K562 (cell line): ENCODE results near the gene TBL1XR1. TPM values are rescaled to one million over a fixed set of nuclear protein-coding genes. Genes with fewer than 3 reads are reported as not detected.

ENCODE experiments used
- ATAC-seq: fragments of 200-7000 bp; cut with Tn5 transposase; 3 replicates; pipeline ENCODE4 v1.9.1; 2020; ENCODE audit warnings: moderate library complexity
- BruUV-seq: library from RNA; stranded (reverse); fragments of 400-500 nt; replicated peaks from 2 replicates; lab custom pipeline; 2021; lab: Mats Ljungman, UMichigan
- CTCF ChIA-PET: fragments of 300-600 bp; formaldehyde crosslinking; extraction: SDS; loops from one replicate; lab custom pipeline; 2021; ENCODE audit warnings: low intra/inter-chr PET ratio; lab: Yijun Ruan, JAX
- POLR2A ChIA-PET: fragments of 300-600, 350-650 bp; sonication (Branson Sonifier 250); formaldehyde crosslinking; extraction: SDS; loops from one replicate; lab custom pipeline; 2021; ENCODE audit warnings: antibody characterized with exemption, inconsistent platforms; lab: Yijun Ruan, JAX
- DNase-seq, 4 experiments: peaks; one replicate each; pipeline versions ENCODE4 v3.0.0 to v3.0.0-alpha.2; 2011 to 2018; ENCODE audit warnings: low spot score in 3 of 4, mixed read lengths in 3 of 4; ENCODE audit errors: extremely low read depth in 1 of 4
- FAIRE-seq: peaks from 2 replicates; lab custom pipeline; 2011; peaks lifted over from hg19 to GRCh38; lab: Jason Lieb, UNC
- H2AFZ ChIP-seq: 2 replicates; pipeline ENCODE4 v1.6.0; 2011; ENCODE audit warnings: low read depth, low read length, control low read depth, inconsistent platforms
- H3K27ac ChIP-seq: fragments of 200-600 bp; 3 replicates; pipeline ENCODE4 v1.8.0; 2011; ENCODE audit warnings: low read depth, mild to moderate bottlenecking, control low read depth, inconsistent platforms, low read length, moderate library complexity, mixed read lengths; ENCODE audit errors: extremely low read depth
- H3K27me3 ChIP-seq, 2 experiments: fragments of 300-600 bp in 1 of 2; 2 replicates in 1 of 2; 3 replicates in 1 of 2; pipeline versions ENCODE4 v1.6.0 to v1.8.0; 2011; ENCODE audit warnings: inconsistent platforms in 2 of 2, low read length in 2 of 2, mild to moderate bottlenecking in 1 of 2, mixed read lengths in 1 of 2, moderate library complexity in 1 of 2; ENCODE audit not compliant: control insufficient read depth in 2 of 2, insufficient read depth in 2 of 2
- H3K36me3 ChIP-seq: fragments of 300-600 bp; 3 replicates; pipeline ENCODE4 v1.8.0; 2011; ENCODE audit warnings: mild to moderate bottlenecking, low read length, inconsistent platforms; ENCODE audit not compliant: control insufficient read depth, insufficient read depth
- H3K4me1 ChIP-seq, 2 experiments: fragments of 200-600 bp in 1 of 2; replicated peaks in 1 of 2; 2 replicates in 1 of 2; 3 replicates in 1 of 2; pipeline versions ENCODE4 v1.5.1 to v1.8.0; 2011; ENCODE audit warnings: inconsistent platforms in 2 of 2, low read length in 2 of 2, mild to moderate bottlenecking in 1 of 2, mixed read lengths in 1 of 2, moderate library complexity in 1 of 2; ENCODE audit not compliant: control insufficient read depth in 2 of 2, insufficient read depth in 2 of 2
- H3K4me2 ChIP-seq: 2 replicates; pipeline ENCODE4 v1.6.1; 2011; ENCODE audit warnings: low read length, control low read depth, inconsistent platforms, mixed read lengths; ENCODE audit not compliant: insufficient read depth
- H3K4me3 ChIP-seq: fragments of 200-600 bp; sonication (generic), shearing (Covaris generic); 2 replicates; pipeline ENCODE4 v1.5.1; 2016; ENCODE audit warnings: control low read depth, inconsistent platforms
- H3K79me2 ChIP-seq: fragments of 200-600 bp; 3 replicates; pipeline ENCODE4 v1.8.0; 2011; ENCODE audit warnings: low read length, inconsistent platforms; ENCODE audit not compliant: control insufficient read depth, insufficient read depth
- H3K9ac ChIP-seq, 2 experiments: 2 replicates each; pipeline versions ENCODE4 v1.6.0 to v1.6.1; 2011; ENCODE audit warnings: low read depth in 2 of 2, low read length in 2 of 2, control low read depth in 1 of 2, inconsistent platforms in 1 of 2, mild to moderate bottlenecking in 1 of 2, mixed read lengths in 1 of 2; ENCODE audit not compliant: insufficient read depth in 1 of 2
- H3K9me1 ChIP-seq: one replicate; pipeline ENCODE4 v1.6.0; 2011; ENCODE audit warnings: inconsistent platforms, mild to moderate bottlenecking, low read length, moderate library complexity; ENCODE audit not compliant: control insufficient read depth, insufficient read depth
- H3K9me3 ChIP-seq: replicated peaks from 2 replicates; pipeline ENCODE4 v1.5.1; 2011; ENCODE audit warnings: low read depth, low read length, inconsistent platforms; ENCODE audit not compliant: control insufficient read depth, insufficient read depth
- H4K20me1 ChIP-seq: replicated peaks from 2 replicates; pipeline ENCODE4 v1.6.1; 2011; ENCODE audit warnings: low read length, inconsistent platforms, mixed read lengths; ENCODE audit not compliant: control insufficient read depth, insufficient read depth
- BRF1 ChIP-seq: IDR thresholded peaks from 3 replicates; pipeline ENCODE4 v1.6.1; 2011; ENCODE audit warnings: borderline replicate concordance, mild to moderate bottlenecking; ENCODE audit not compliant: insufficient read length; ENCODE audit errors: extremely low read depth
- CHD1 ChIP-seq: fragments of 200-600 bp; sonication (generic); IDR thresholded peaks from one replicate; pipeline ENCODE4 v1.6.1; 2012; ENCODE audit warnings: mild to moderate bottlenecking, moderate library complexity, low read length, inconsistent platforms
- FOXJ2 ChIP-seq: fragments of 200-800 bp; sonication (Bioruptor generic); IDR thresholded peaks from 2 replicates; pipeline ENCODE4 v1.6.1; 2016; ENCODE audit warnings: missing genetic modification characterization, missing compliant biosample characterization
- ILK ChIP-seq: fragments of 450-650 bp; IDR thresholded peaks from 2 replicates; pipeline ENCODE4 v1.6.1; 2016; ENCODE audit warnings: missing genetic modification characterization, low read depth, mild to moderate bottlenecking, missing compliant biosample characterization, moderate library complexity, borderline replicate concordance
- MCM5 ChIP-seq: fragments of 450-650 bp; IDR thresholded peaks from 2 replicates; pipeline ENCODE4 v1.6.1; 2016; ENCODE audit warnings: low read depth
- MTA1 ChIP-seq: fragments of 450-650 bp; IDR thresholded peaks from 2 replicates; pipeline ENCODE4 v1.6.1; 2017; ENCODE audit warnings: borderline replicate concordance
- MTA2 ChIP-seq: fragments of 450-650 bp; IDR thresholded peaks from 2 replicates; pipeline ENCODE4 v1.6.1; 2016; ENCODE audit warnings: low read depth
- NUFIP1 ChIP-seq: fragments of 450-650 bp; IDR thresholded peaks from 2 replicates; pipeline ENCODE4 v1.6.1; 2018; ENCODE audit not compliant: partially characterized antibody
- POLR3A ChIP-seq: IDR thresholded peaks from 2 replicates; pipeline ENCODE4 v1.6.1; 2011; ENCODE audit warnings: borderline replicate concordance, mild to moderate bottlenecking, moderate library complexity; ENCODE audit not compliant: insufficient read length, insufficient read depth; ENCODE audit errors: extremely low read depth
- RBM17 ChIP-seq: fragments of 200-400 bp; formaldehyde crosslinking; IDR thresholded peaks from 2 replicates; pipeline ENCODE4 v1.6.1; 2017; ENCODE audit warnings: low read depth, mild to moderate bottlenecking, low read length, borderline replicate concordance
- SIN3B ChIP-seq: fragments of 450-650 bp; IDR thresholded peaks from 2 replicates; pipeline ENCODE4 v1.6.1; 2017; ENCODE audit warnings: low read depth, mild to moderate bottlenecking, moderate library complexity
- SMARCE1 ChIP-seq: fragments of 450-650 bp; IDR thresholded peaks from 2 replicates; pipeline ENCODE4 v1.7.1; 2016; ENCODE audit warnings: mild to moderate bottlenecking
- ZNF263 ChIP-seq: sonication (generic); formaldehyde crosslinking; IDR thresholded peaks from 2 replicates; pipeline ENCODE4 v1.8.0; 2022; ENCODE audit warnings: mild to moderate bottlenecking, missing genetic modification reagents, borderline replicate concordance
- ZNF668 ChIP-seq: fragments of 250-450 bp; sonication (Bioruptor Pico); IDR thresholded peaks from 2 replicates; pipeline ENCODE4 v1.8.0; 2022; ENCODE audit warnings: mild to moderate bottlenecking, inconsistent platforms
- WGBS: fragments of 100-300 bp; shearing (Covaris generic); methylation state at CpG from one replicate; pipeline ENCODE4 v1.1.6; 2016; ENCODE audit warnings: low coverage, mixed read lengths; ENCODE audit not compliant: insufficient coverage; ENCODE audit errors: missing lambda C conversion rate; 5-methylcytosine and 5-hydroxymethylcytosine counted together
- in situ Hi-C: fragments of 300-500 bp; cut with MboI; formaldehyde crosslinking; loops from 4 replicates; pipeline ENCODE4 v1.15.0; 2018; ENCODE audit warnings: inconsistent platforms, mixed read lengths
- intact Hi-C: fragments of 100-400 bp; cut with micrococcal nuclease; formaldehyde crosslinking; loops from 2 replicates; pipeline ENCODE4 v1.14.2; 2022
- polyA plus RNA-seq, 8 experiments: library from polyadenylated mRNA; depleted of rRNA in 4 of 8; stranded (reverse) in 5 of 8; unstranded in 3 of 8; fragments of >200 nt; fragmentation: Nextera tagmentation in 2 of 8; fragmentation: Illumina TruSeq in 1 of 8; extraction: Ambion mirVana in 2 of 8; extraction: Trizol in 1 of 8; gene quantifications; 2 replicates each; pipeline versions ENCODE4 v1.2.1 to v1.2.3, GENCODE V29; 2011 to 2014; ENCODE audit warnings: inconsistent platforms in 1 of 8, missing spikeins in 1 of 8
- total RNA-seq, 7 experiments: library from RNA; depleted of rRNA in 6 of 7; stranded (reverse); fragments of >200 nt in 6 of 7; fragmentation: Illumina TruSeq in 2 of 7; extraction: Trizol in 2 of 7; gene quantifications; 2 replicates each; pipeline versions ENCODE4 v1.2.1 to v1.2.3, GENCODE V29; 2011 to 2021; ENCODE audit warnings: low replicate concordance in 1 of 7
- TF ChIP-seq, protein P1 (sequence below): fragments of 250-450 bp; sonication (Bioruptor Pico); IDR thresholded peaks from 2 replicates; pipeline ENCODE4 v1.4.0; 2020; ENCODE audit warnings: borderline replicate concordance
- TF ChIP-seq, protein P2 (sequence below): fragments of 450-650 bp; IDR thresholded peaks from 2 replicates; pipeline ENCODE4 v1.6.1; 2016; ENCODE audit warnings: borderline replicate concordance

TBL1XR1 gene
- total and polyA plus RNA-seq, 9 of the 15 experiments (the other 6 are each of a cell fraction or from before 2014, with no cell fraction given): 19.6 to 171 (median 83.3) TPM

DNA sequence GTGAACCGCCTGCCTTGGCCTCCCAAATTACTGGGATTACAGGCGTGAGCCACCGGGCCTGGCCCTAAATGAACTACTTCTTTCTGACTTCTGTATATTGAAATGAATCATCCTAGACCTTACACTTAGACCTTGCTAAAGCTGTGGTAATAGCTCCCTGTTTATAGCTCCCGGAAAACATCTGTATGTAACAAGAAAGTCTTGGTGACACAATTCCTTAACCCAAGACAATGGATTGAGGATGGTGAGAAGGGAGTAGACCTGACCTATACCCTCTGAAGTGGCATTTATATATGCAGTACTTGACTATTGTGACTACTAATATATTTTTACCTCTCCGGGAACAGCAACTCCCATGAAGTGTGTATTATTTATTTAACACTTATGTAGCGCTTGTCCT lies 48.0 kb upstream of the TBL1XR1 start:
- H3K79me2 ChIP-seq: no peaks in the 10 kb centered on the region
- CTCF ChIA-PET: no interaction called here
- no peak for FAIRE-seq
- H3K4me3 ChIP-seq: no peak overlapping the region
- 0 out of 2 replicates have a peak overlapping the region, but pooled peaks have one; percentile 0 for H2AFZ ChIP-seq
- no peaks in the 10 kb centered on the region for H3K36me3 ChIP-seq
- no peaks in the 10 kb centered on the region; a peak in 1 of 5 replicates for H3K27me3 ChIP-seq
- H3K9ac ChIP-seq: no peak overlapping the region
- TF ChIP-seq CHD1: no peak
- TF ChIP-seq BRF1: no peak
- TF ChIP-seq ZNF668 (CRISPR knock-in tag): no peak
- TF ChIP-seq SMARCE1: no peak
- no peak for TF ChIP-seq ILK
- no peak for TF ChIP-seq ZNF263 (CRISPR knock-in tag)
- no peak for TF ChIP-seq POLR3A
- no peak for TF ChIP-seq FOXJ2
- TF ChIP-seq, protein P1, sequence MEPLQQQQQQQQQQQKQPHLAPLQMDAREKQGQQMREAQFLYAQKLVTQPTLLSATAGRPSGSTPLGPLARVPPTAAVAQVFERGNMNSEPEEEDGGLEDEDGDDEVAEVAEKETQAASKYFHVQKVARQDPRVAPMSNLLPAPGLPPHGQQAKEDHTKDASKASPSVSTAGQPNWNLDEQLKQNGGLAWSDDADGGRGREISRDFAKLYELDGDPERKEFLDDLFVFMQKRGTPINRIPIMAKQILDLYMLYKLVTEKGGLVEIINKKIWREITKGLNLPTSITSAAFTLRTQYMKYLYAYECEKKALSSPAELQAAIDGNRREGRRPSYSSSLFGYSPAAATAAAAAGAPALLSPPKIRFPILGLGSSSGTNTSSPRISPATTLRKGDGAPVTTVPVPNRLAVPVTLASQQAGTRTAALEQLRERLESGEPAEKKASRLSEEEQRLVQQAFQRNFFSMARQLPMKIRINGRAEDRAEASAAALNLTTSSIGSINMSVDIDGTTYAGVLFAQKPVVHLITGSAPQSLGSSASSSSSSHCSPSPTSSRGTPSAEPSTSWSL (CRISPR knock-in tag): no peak
- no peak for TF ChIP-seq RBM17
- no peak for TF ChIP-seq NUFIP1
- TF ChIP-seq MTA1: no peak
- no peak for TF ChIP-seq MTA2
- no peak for TF ChIP-seq SIN3B
- no peak for TF ChIP-seq MCM5
- TF ChIP-seq, protein P2, sequence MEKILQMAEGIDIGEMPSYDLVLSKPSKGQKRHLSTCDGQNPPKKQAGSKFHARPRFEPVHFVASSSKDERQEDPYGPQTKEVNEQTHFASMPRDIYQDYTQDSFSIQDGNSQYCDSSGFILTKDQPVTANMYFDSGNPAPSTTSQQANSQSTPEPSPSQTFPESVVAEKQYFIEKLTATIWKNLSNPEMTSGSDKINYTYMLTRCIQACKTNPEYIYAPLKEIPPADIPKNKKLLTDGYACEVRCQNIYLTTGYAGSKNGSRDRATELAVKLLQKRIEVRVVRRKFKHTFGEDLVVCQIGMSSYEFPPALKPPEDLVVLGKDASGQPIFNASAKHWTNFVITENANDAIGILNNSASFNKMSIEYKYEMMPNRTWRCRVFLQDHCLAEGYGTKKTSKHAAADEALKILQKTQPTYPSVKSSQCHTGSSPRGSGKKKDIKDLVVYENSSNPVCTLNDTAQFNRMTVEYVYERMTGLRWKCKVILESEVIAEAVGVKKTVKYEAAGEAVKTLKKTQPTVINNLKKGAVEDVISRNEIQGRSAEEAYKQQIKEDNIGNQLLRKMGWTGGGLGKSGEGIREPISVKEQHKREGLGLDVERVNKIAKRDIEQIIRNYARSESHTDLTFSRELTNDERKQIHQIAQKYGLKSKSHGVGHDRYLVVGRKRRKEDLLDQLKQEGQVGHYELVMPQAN: no peak
- TF ChIP-seq, all 486 proteins: peak for 0
- in situ Hi-C loops (no loop called here), intact Hi-C loops (no loop called here)
- no TSS peak for BruUV-seq
- Histone ChIP-seq H3K4me1 (no peaks in the 10 kb centered on the region), H4K20me1 (no peaks in the 10 kb centered on the region), H3K9me1 (no peaks in the 10 kb centered on the region), H3K9me3 (no peaks in the 10 kb centered on the region; the same call in 1 of the 2 replicates), H3K4me2 (no peak overlapping the region), H3K27ac (no peak overlapping the region)
- POLR2A ChIA-PET: interaction anchor here (1.3 kb wide), 1 partner anchor 11 kb away, joined by 3 read pairs; no protein-coding TSS in a partner anchor
- no peak for ATAC-seq
- no peak for DNase-seq
- WGBS: 87% methylated on average over 6 of the region's 6 CpGs
